KMS-11 (cell line): ENCODE data around the gene GULP1.

Experiments used
- H2AFZ ChIP-seq: fragments of 200-600 bp; sonication (generic); 2 replicates; pipeline ENCODE4 v1.6.1; 2016; ENCODE audit warnings: antibody characterized with exemption, mixed run types, low read depth
- H3K27ac ChIP-seq: fragments of 200-600 bp; sonication (generic); 2 replicates; pipeline ENCODE4 v1.6.1; 2016; ENCODE audit warnings: mild to moderate bottlenecking, mixed run types
- H3K27me3 ChIP-seq: fragments of 200-600 bp; sonication (generic); 2 replicates; pipeline ENCODE4 v1.6.1; 2017; ENCODE audit warnings: mild to moderate bottlenecking, low read depth, mixed run types, moderate library complexity; ENCODE audit not compliant: insufficient read depth
- H3K36me3 ChIP-seq: fragments of 200-600 bp; sonication (generic); 2 replicates; pipeline ENCODE4 v1.6.1; 2017; ENCODE audit warnings: mild to moderate bottlenecking, mixed run types; ENCODE audit not compliant: insufficient read depth
- H3K4me1 ChIP-seq: fragments of 200-600 bp; sonication (generic); 2 replicates; pipeline ENCODE4 v1.6.1; 2016; ENCODE audit warnings: mild to moderate bottlenecking, low read depth, mixed run types; ENCODE audit not compliant: poor library complexity, severe bottlenecking
- H3K4me2 ChIP-seq: fragments of 200-600 bp; sonication (generic); 2 replicates; pipeline ENCODE4 v1.7.0; 2016; ENCODE audit warnings: mild to moderate bottlenecking, mixed run types
- H3K4me3 ChIP-seq: fragments of 200-600 bp; sonication (generic); IDR thresholded peaks from 2 replicates; pipeline ENCODE4 v1.6.1; 2017; ENCODE audit warnings: low read depth, low read length, mixed read lengths; ENCODE audit not compliant: insufficient read depth
- H3K79me2 ChIP-seq: fragments of 200-600 bp; sonication (generic); 2 replicates; pipeline ENCODE4 v1.6.1; 2016; ENCODE audit warnings: low read depth, mixed run types; ENCODE audit not compliant: insufficient read depth
- H3K9ac ChIP-seq: fragments of 200-600 bp; sonication (generic); 2 replicates; pipeline ENCODE4 v1.6.1; 2016; ENCODE audit warnings: mild to moderate bottlenecking, mixed run types
- H4K20me1 ChIP-seq: fragments of 200-600 bp; sonication (generic); 2 replicates; pipeline ENCODE4 v1.6.1; 2016; ENCODE audit warnings: mild to moderate bottlenecking, mixed run types; ENCODE audit not compliant: insufficient read depth
- CTCF ChIP-seq: fragments of 200-600 bp; sonication (generic); conservative IDR thresholded peaks from 2 replicates; pipeline ENCODE4 v1.6.1; 2017; ENCODE audit warnings: low read depth, mild to moderate bottlenecking, antibody characterized with exemption, low read length, moderate library complexity, mixed read lengths

GULP1 gene

DNA sequence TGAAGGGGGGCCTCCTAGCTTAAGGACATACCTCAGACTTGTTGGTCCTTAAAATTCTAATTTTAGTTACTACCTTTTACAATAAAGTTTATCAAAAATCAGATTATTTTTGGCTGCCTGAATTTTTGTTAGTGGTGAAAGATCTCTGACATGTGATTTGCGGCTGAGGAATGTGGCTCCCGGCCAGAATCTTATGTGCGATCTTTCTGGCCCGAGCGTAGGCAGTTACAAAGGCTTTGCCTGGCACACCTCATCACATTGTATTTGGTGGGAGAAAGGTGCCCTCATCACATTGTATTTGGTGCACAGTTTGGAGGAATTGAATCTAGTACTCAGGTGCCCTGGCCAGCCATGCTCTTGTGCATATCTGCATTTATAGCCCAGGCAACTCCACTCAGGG is 289.1 kb downstream of the GULP1 start:
- no peaks in the 10 kb centered on the region for H4K20me1 ChIP-seq
- H3K4me2 ChIP-seq, result no peak overlapping the region
- H3K36me3 ChIP-seq, result no peaks in the 10 kb centered on the region
- H3K4me3 ChIP-seq, result no peak overlapping the region
- no peaks in the 10 kb centered on the region for H3K27me3 ChIP-seq
- H3K27ac ChIP-seq, result no peak overlapping the region
- no peak overlapping the region for H3K9ac ChIP-seq
- TF ChIP-seq CTCF, result no peak
- no peak overlapping the region for H2AFZ ChIP-seq
- H3K79me2 ChIP-seq, result no peaks in the 10 kb centered on the region
- H3K4me1 ChIP-seq, result no peaks in the 10 kb centered on the region

DNA sequence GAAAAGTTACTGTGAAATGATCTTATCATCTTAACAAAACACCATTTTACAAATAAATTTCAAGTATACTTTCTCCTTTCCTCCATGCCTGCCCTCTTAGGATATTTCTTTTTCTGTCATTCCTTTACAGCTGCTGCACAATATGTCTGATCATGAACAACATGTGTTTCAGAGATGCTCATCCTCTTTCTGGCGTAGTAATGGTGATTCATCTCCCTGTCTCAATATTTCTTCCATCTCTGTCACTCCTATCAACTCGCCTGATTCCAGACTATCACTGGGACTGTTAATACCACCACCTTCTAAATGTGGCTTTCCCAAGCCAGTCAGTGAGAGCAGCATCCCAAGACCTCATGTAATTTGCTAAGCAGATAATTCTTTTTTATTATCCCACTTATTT is 290.5 kb downstream of the GULP1 start:
- Histone ChIP-seq H3K27me3 (no peaks in the 10 kb centered on the region), H3K27ac (no peak overlapping the region), H3K79me2 (no peaks in the 10 kb centered on the region), H2AFZ (no peak overlapping the region), H3K4me3 (no peak overlapping the region), H3K4me2 (no peak overlapping the region), H3K36me3 (no peaks in the 10 kb centered on the region), H3K4me1 (no peaks in the 10 kb centered on the region), H3K9ac (no peak overlapping the region), H4K20me1 (no peaks in the 10 kb centered on the region)
- no peak for TF ChIP-seq CTCF

- Histone ChIP-seq H3K27ac (no peak overlapping the region), H4K20me1 (no peaks in the 10 kb centered on the region), H3K4me1 (no peaks in the 10 kb centered on the region), H3K4me2 (no peak overlapping the region), H3K9ac (no peak overlapping the region), H3K36me3 (no peaks in the 10 kb centered on the region), H3K79me2 (no peaks in the 10 kb centered on the region), H3K4me3 (no peak overlapping the region), H2AFZ (no peak overlapping the region), H3K27me3 (no peaks in the 10 kb centered on the region)
- TF ChIP-seq CTCF, result no peak
Measured at GRCh38 chr2:188588235-188588634, 296.6 kb downstream of the GULP1 start.

DNA sequence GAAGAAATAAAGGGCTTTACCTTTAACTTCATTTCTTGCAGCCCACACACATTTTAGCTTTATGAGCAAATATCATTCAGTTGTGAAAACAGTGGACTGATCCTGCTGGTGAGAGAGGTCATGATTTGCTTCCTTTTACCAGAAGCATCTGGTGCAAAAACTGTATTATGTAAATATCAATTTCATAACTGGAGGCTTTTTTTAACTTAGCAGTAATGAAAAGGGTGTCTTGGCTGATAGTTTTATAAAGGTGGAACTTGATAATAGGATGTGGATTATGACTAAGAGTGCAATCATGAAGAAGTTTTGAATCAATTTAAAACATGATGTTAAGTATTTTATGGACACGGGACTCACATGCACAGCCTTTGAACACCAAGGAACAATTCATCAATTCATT is 304.4 kb downstream of the GULP1 start:
- Histone ChIP-seq H3K27me3 (no peaks in the 10 kb centered on the region), H4K20me1 (no peaks in the 10 kb centered on the region), H3K9ac (no peak overlapping the region), H3K4me1 (no peaks in the 10 kb centered on the region), H3K4me2 (no peak overlapping the region), H3K4me3 (no peak overlapping the region), H3K79me2 (no peaks in the 10 kb centered on the region), H3K36me3 (no peaks in the 10 kb centered on the region; the same call in 1 of the 2 replicates), H2AFZ (no peak overlapping the region), H3K27ac (no peak overlapping the region)
- TF ChIP-seq CTCF, result no peak
